IMR-90 (cell line): Measurements from ENCODE around the gene SEPTIN5. TPM values are rescaled to one million over a fixed set of nuclear protein-coding genes. Genes with fewer than 3 reads are reported as not detected.

Experiments used
- ATAC-seq: fragments of 200-7000 bp; cut with Tn5 transposase; 2 replicates; pipeline ENCODE4 v1.9.1; 2020; ENCODE audit warnings: low read depth, mild to moderate bottlenecking, moderate library complexity
- BruUV-seq: library from RNA; stranded (reverse); fragments of 400-500 nt; replicated peaks from 2 replicates; lab custom pipeline; 2021; lab: Mats Ljungman, UMichigan
- CTCF ChIA-PET: fragments of 300-600 bp; formaldehyde crosslinking; extraction: SDS; loops from one replicate; lab custom pipeline; 2021; ENCODE audit warnings: antibody characterized with exemption; lab: Yijun Ruan, JAX
- POLR2A ChIA-PET: fragments of 300-600 bp; sonication (Branson Sonifier 250); formaldehyde crosslinking; loops from one replicate; lab custom pipeline; 2022; ENCODE audit warnings: antibody characterized with exemption; ENCODE audit not compliant: unreplicated experiment; lab: Charles Lee
- DNase-seq: peaks from one replicate; pipeline ENCODE4 v3.0.0; 2013
- H2AFZ ChIP-seq: replicated peaks from 2 replicates; pipeline ENCODE3; 2013; ENCODE audit warnings: low read length, mild to moderate bottlenecking; ENCODE audit not compliant: poor library complexity
- H2AK5ac ChIP-seq: 2 replicates; pipeline ENCODE4 v1.6.1; 2013; ENCODE audit warnings: low read depth, low read length, inconsistent platforms
- H2AK9ac ChIP-seq: replicated peaks from 2 replicates; pipeline ENCODE3; 2013; ENCODE audit warnings: mild to moderate bottlenecking, low read depth, low read length, moderate library complexity; ENCODE audit not compliant: poor library complexity
- H2BK120ac ChIP-seq: 2 replicates; pipeline ENCODE4 v1.6.1; 2013; ENCODE audit warnings: low read depth, low read length, inconsistent platforms
- H2BK15ac ChIP-seq: 3 replicates; pipeline ENCODE4 v1.6.1; 2013; ENCODE audit warnings: low read depth, low read length, inconsistent platforms
- H2BK20ac ChIP-seq: 2 replicates; pipeline ENCODE4 v1.6.1; 2013; ENCODE audit warnings: low read depth, mild to moderate bottlenecking, inconsistent platforms, low read length, moderate library complexity
- H2BK5ac ChIP-seq: 2 replicates; pipeline ENCODE4 v1.6.1; 2013; ENCODE audit warnings: mild to moderate bottlenecking, low read depth, low read length, inconsistent platforms; ENCODE audit not compliant: poor library complexity, severe bottlenecking
- H3K14ac ChIP-seq: replicated peaks from 2 replicates; pipeline ENCODE4 v1.6.1; 2013; ENCODE audit warnings: low read depth, low read length, inconsistent platforms
- H3K18ac ChIP-seq: 2 replicates; pipeline ENCODE4 v1.6.1; 2013; ENCODE audit warnings: low read depth, low read length, control low read depth
- H3K23ac ChIP-seq: 2 replicates; pipeline ENCODE4 v1.6.1; 2013; ENCODE audit warnings: low read depth, low read length, inconsistent platforms
- H3K27ac ChIP-seq: 2 replicates; pipeline ENCODE4 v1.5.1; 2013; ENCODE audit warnings: mild to moderate bottlenecking, control low read depth, low read length; ENCODE audit not compliant: insufficient read depth
- H3K27me3 ChIP-seq: 2 replicates; pipeline ENCODE4 v1.6.1; 2013; ENCODE audit warnings: low read length; ENCODE audit not compliant: control insufficient read depth, insufficient read depth
- H3K36me3 ChIP-seq: 2 replicates; pipeline ENCODE4 v1.6.1; 2013; ENCODE audit warnings: low read length, mixed read lengths; ENCODE audit not compliant: control insufficient read depth, insufficient read depth
- H3K4ac ChIP-seq: 2 replicates; pipeline ENCODE4 v1.6.1; 2013; ENCODE audit warnings: low read depth, low read length, inconsistent platforms
- H3K4me1 ChIP-seq: 2 replicates; pipeline ENCODE4 v1.6.1; 2013; ENCODE audit warnings: low read length, mixed read lengths; ENCODE audit not compliant: control insufficient read depth, insufficient read depth
- H3K4me2 ChIP-seq: 2 replicates; pipeline ENCODE4 v1.6.1; 2013; ENCODE audit warnings: low read depth, mild to moderate bottlenecking, control low read depth, low read length, moderate library complexity
- H3K4me3 ChIP-seq: 2 replicates; pipeline ENCODE4 v1.5.1; 2013; ENCODE audit warnings: low read depth, mild to moderate bottlenecking, control low read depth, low read length, moderate library complexity; ENCODE audit not compliant: insufficient read depth
- H3K56ac ChIP-seq: 2 replicates; pipeline ENCODE4 v1.6.1; 2013; ENCODE audit warnings: low read length, inconsistent platforms; ENCODE audit not compliant: insufficient read depth; ENCODE audit errors: extremely low read depth
- H3K79me1 ChIP-seq, 2 experiments: 2 replicates each; pipeline ENCODE4 v1.6.1; 2013; ENCODE audit warnings: low read length in 2 of 2, inconsistent platforms in 1 of 2, low read depth in 1 of 2
- H3K9ac ChIP-seq: 2 replicates; pipeline ENCODE4 v1.6.1; 2013; ENCODE audit warnings: low read depth, low read length, control low read depth
- H3K9me1 ChIP-seq: 2 replicates; pipeline ENCODE4 v1.6.1; 2013; ENCODE audit warnings: low read length, inconsistent platforms; ENCODE audit not compliant: insufficient read depth
- H3K9me3 ChIP-seq: 2 replicates; pipeline ENCODE4 v1.6.1; 2013; ENCODE audit warnings: low read length; ENCODE audit not compliant: control insufficient read depth, insufficient read depth
- H4K20me1 ChIP-seq: 2 replicates; pipeline ENCODE4 v1.6.1; 2013; ENCODE audit warnings: low read length, inconsistent platforms; ENCODE audit not compliant: insufficient read depth
- H4K5ac ChIP-seq: 2 replicates; pipeline ENCODE4 v1.6.1; 2013; ENCODE audit warnings: mild to moderate bottlenecking, low read depth, low read length, control low read depth
- H4K8ac ChIP-seq, 2 experiments: 2 replicates each; pipeline ENCODE4 v1.6.1; 2013; ENCODE audit warnings: low read depth in 2 of 2, low read length in 2 of 2, control low read depth in 1 of 2, inconsistent platforms in 1 of 2
- H4K91ac ChIP-seq: 2 replicates; pipeline ENCODE4 v1.6.1; 2013; ENCODE audit warnings: low read depth, low read length, inconsistent platforms; ENCODE audit not compliant: insufficient read depth
- CHD1 ChIP-seq: IDR thresholded peaks from 2 replicates; pipeline ENCODE4 v1.6.1; 2012; ENCODE audit warnings: low read depth, low read length, improper control_type of control experiment
- FOS ChIP-seq: fragments of 150-350 bp; IDR thresholded peaks from 2 replicates; pipeline ENCODE4 v1.6.1; 2016; ENCODE audit warnings: low read depth, low read length
- RCOR1 ChIP-seq: IDR thresholded peaks from 2 replicates; pipeline ENCODE4 v1.6.1; 2012; ENCODE audit warnings: mild to moderate bottlenecking, low read length, improper control_type of control experiment; ENCODE audit not compliant: insufficient replicate concordance
- WGBS, 2 experiments: methylation state at CpG; one replicate each; pipeline versions ENCODE4 v1.1.5 to v1.1.7; 2013; ENCODE audit warnings: missing lambda C conversion rate in 2 of 2; ENCODE audit not compliant: insufficient read length in 1 of 2; ENCODE audit errors: extremely low coverage in 2 of 2; 5-methylcytosine and 5-hydroxymethylcytosine counted together
- dilution Hi-C: fragments of 300-500 bp; cut with HindIII; formaldehyde crosslinking; loops from one replicate; pipeline ENCODE4 v1.14.3; 2018; ENCODE audit warnings: low sequenced_read_pairs; ENCODE audit not compliant: unreplicated experiment
- in situ Hi-C: fragments of 300-500 bp; cut with MboI; formaldehyde crosslinking; loops from 3 replicates; pipeline ENCODE4 v1.14.3; 2019; ENCODE audit warnings: low sequenced_read_pairs, inconsistent platforms, mixed read lengths
- intact Hi-C: fragments of 100-400 bp; cut with micrococcal nuclease; formaldehyde crosslinking; loops from 2 replicates; pipeline ENCODE4 v1.10.0; 2022
- polyA plus RNA-seq, 3 experiments: library from polyadenylated mRNA; depleted of rRNA; stranded (reverse); fragments of >200 nt; gene quantifications; 2 replicates each; pipeline ENCODE4 v1.2.3, GENCODE V29; 2012; ENCODE audit warnings: low replicate concordance in 1 of 3
- total RNA-seq: library from RNA; depleted of rRNA; stranded (reverse); fragments of >200 nt; gene quantifications from 2 replicates; pipeline ENCODE4 v1.2.3, GENCODE V29; 2012
- TF ChIP-seq, protein P1 (sequence below): fragments of 150-350 bp; IDR thresholded peaks from 2 replicates; pipeline ENCODE4 v1.6.1; 2016; ENCODE audit warnings: low read depth, mild to moderate bottlenecking, low read length, moderate library complexity, borderline replicate concordance

SEPTIN5 gene
- total and polyA plus RNA-seq, 2 of the 4 experiments (the other 2 are of a cell fraction), result 16.8 to 20.7 TPM

GRCh38 chr22:19754701-19755144 is 40.4 kb downstream of the SEPTIN5 start:
- Histone ChIP-seq H2BK120ac (no peak overlapping the region), H2AK9ac (no peak overlapping the region), H3K4me1 (peaks cover 10% of the 10 kb centered on the region), H3K56ac (no peak overlapping the region), H3K27me3 (peaks cover 76% of the 10 kb centered on the region), H2AFZ (no peak overlapping the region), H3K36me3 (no peaks in the 10 kb centered on the region), H3K9me3 (no peaks in the 10 kb centered on the region), H2BK20ac (no peak overlapping the region), H3K9me1 (peaks cover 5% of the 10 kb centered on the region), H4K20me1 (peaks cover 6% of the 10 kb centered on the region; the same call in 1 of the 2 replicates), H4K91ac (no peak overlapping the region), H2AK5ac (no peak overlapping the region), H3K18ac (no peak overlapping the region), H3K4me3 (no peak overlapping the region), H4K5ac (no peak overlapping the region), H3K4me2 (no peak overlapping the region), H3K14ac (no peak overlapping the region), H3K27ac (no peak overlapping the region), H3K79me1 (no peaks in the 10 kb centered on the region), H3K9ac (no peak overlapping the region), H3K23ac (no peak overlapping the region), H4K8ac (no peak overlapping the region), H2BK15ac (no peak overlapping the region), H3K4ac (no peak overlapping the region), H2BK5ac (no peak overlapping the region)
- TF ChIP-seq FOS (no peak), CHD1 (no peak), RCOR1 (no peak)
- TF ChIP-seq, protein P1, sequence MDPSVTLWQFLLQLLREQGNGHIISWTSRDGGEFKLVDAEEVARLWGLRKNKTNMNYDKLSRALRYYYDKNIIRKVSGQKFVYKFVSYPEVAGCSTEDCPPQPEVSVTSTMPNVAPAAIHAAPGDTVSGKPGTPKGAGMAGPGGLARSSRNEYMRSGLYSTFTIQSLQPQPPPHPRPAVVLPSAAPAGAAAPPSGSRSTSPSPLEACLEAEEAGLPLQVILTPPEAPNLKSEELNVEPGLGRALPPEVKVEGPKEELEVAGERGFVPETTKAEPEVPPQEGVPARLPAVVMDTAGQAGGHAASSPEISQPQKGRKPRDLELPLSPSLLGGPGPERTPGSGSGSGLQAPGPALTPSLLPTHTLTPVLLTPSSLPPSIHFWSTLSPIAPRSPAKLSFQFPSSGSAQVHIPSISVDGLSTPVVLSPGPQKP, result no peak
- no TSS peak for BruUV-seq
- intact Hi-C loops (no loop called here), dilution Hi-C loops (no loop called here), in situ Hi-C loops (no loop called here)
- 27% methylated on average over 9 of the region's 14 CpGs; no CpG with 5 or more reads in 1 of the 2 experiments for WGBS, 2 experiments
- DNase-seq (no peak), ATAC-seq (no peak)
- CTCF ChIA-PET, result no interaction called here
- POLR2A ChIA-PET, result no interaction called here
